Left lobe of liver (tissue), 2 donors: ENCODE measurements around the gene SLAMF1. TPM values are rescaled to one million over a fixed set of nuclear protein-coding genes. Genes with fewer than 3 reads are reported as not detected.
"Not testable (repeated sequence)": the region's sequence is repeated elsewhere in the genome, so short reads cannot be mapped to it uniquely, and the experiment has no call there.

Source experiments
- ATAC-seq: fragments of 200-7000 bp; cut with Tn5 transposase; one replicate; pipeline ENCODE4 v1.9.1; 2020; ENCODE audit warnings: mild to moderate bottlenecking, moderate library complexity
- DNase-seq: peaks from one replicate; pipeline ENCODE4 v3.0.0-alpha.2; 2020; ENCODE audit warnings: low spot score
- total RNA-seq: library from RNA; stranded (reverse); gene quantifications from one replicate; pipeline ENCODE4 v1.2.1, GENCODE V29; 2021
- donor health status: DM: no; HTN: no; CAD: no; lungs with moderate emphysema.
- donor health status: DM: no; HTN: yes; CAD: no.

The SLAMF1 gene
- total RNA-seq, 1 donor from 2014 or later = 0.25 TPM

- DNase-seq (no peak), ATAC-seq (peak; percentile 35)
Measured at GRCh38 chr1:160665330-160666078, 18.7 kb upstream of the SLAMF1 start.

- ATAC-seq (no peak), DNase-seq (no peak)
Measured at GRCh38 chr1:160664573-160665051, 17.8 kb upstream of the SLAMF1 start.

- ATAC-seq = no peak
- DNase-seq = no peak
Measured at GRCh38 chr1:160662910-160663309, 16.1 kb upstream of the SLAMF1 start.

GRCh38 chr1:160659566-160659965, 12.7 kb upstream of the SLAMF1 start:
- DNase-seq = no peak

GRCh38 chr1:160658814-160659193, 12.0 kb upstream of the SLAMF1 start:
- no peak for ATAC-seq
- DNase-seq = no peak

More at GRCh38 chr1:160659566-160659965, 12.7 kb upstream of the SLAMF1 start:
- no peak for ATAC-seq

- ATAC-seq (no peak), DNase-seq (no peak)
Measured at GRCh38 chr1:160658162-160658813, 11.4 kb upstream of the SLAMF1 start.

- ATAC-seq = no peak
- no peak for DNase-seq
Measured at GRCh38 chr1:160657250-160657781, 10.5 kb upstream of the SLAMF1 start.

GRCh38 chr1:160656737-160657136, 9.9 kb upstream of the SLAMF1 start:
- ATAC-seq (no peak), DNase-seq (no peak)

GRCh38 chr1:160653620-160654016, 6.8 kb upstream of the SLAMF1 start:
- DNase-seq (no peak), ATAC-seq (no peak)

- no peak for ATAC-seq
- DNase-seq = no peak
Measured at GRCh38 chr1:160652924-160653619, 6.2 kb upstream of the SLAMF1 start.

GRCh38 chr1:160652065-160652641, 5.3 kb upstream of the SLAMF1 start:
- not testable (repeated sequence) for DNase-seq, ATAC-seq

- DNase-seq (no peak), ATAC-seq (no peak)
Measured at GRCh38 chr1:160651433-160652064, 4.7 kb upstream of the SLAMF1 start.

- no peak for DNase-seq
- no peak for ATAC-seq
Measured at GRCh38 chr1:160647329-160647720, 481 bp upstream of the SLAMF1 start.

GRCh38 chr1:160646180-160646579, 664 bp downstream of the SLAMF1 start:
- DNase-seq (no peak), ATAC-seq (no peak)

- ATAC-seq (no peak), DNase-seq (no peak)
Measured at GRCh38 chr1:160645386-160646130, 1.3 kb downstream of the SLAMF1 start.

- no peak for ATAC-seq
- DNase-seq = no peak
Measured at GRCh38 chr1:160644399-160644798, 2.4 kb downstream of the SLAMF1 start.

- no peak for DNase-seq
- no peak for ATAC-seq
Measured at GRCh38 chr1:160643138-160643537, 3.7 kb downstream of the SLAMF1 start.

GRCh38 chr1:160642281-160642644, 4.6 kb downstream of the SLAMF1 start:
- ATAC-seq (no peak), DNase-seq (no peak)

- DNase-seq = no peak
- ATAC-seq = no peak
Measured at GRCh38 chr1:160641323-160642280, 5.2 kb downstream of the SLAMF1 start.
